Peyer's patch (tissue), 4 donors: Measurements from ENCODE around the gene EPHA6. TPM values are rescaled to one million over a fixed set of nuclear protein-coding genes. Genes with fewer than 3 reads are reported as not detected.

Experiments used
- DNase-seq, 3 donors: peaks; one replicate each; pipeline ENCODE4 v3.0.0-alpha.2; 2017 to 2019
- H3K27ac ChIP-seq, 4 donors: fragments of 200-600 bp; sonication (generic); one replicate each; pipeline ENCODE4 v1.5.1; 2016 to 2019
- H3K27me3 ChIP-seq, 2 donors: fragments of 200-600 bp; sonication (generic); one replicate each; pipeline ENCODE4 v1.5.1; 2019
- H3K36me3 ChIP-seq, 3 donors: fragments of 200-600 bp; sonication (generic); one replicate each; pipeline ENCODE4 v1.5.1; 2016 to 2019
- H3K4me1 ChIP-seq, 4 donors: fragments of 200-600 bp; sonication (generic); one replicate each; pipeline ENCODE4 v1.5.1; 2016 to 2019
- H3K4me3 ChIP-seq, 4 donors: fragments of 200-600 bp; sonication (generic); 1 replicate in 3 of 4; 2 replicates in 1 of 4; pipeline ENCODE4 v1.5.1; 2016 to 2019; ENCODE audit warnings: mild to moderate bottlenecking in 1 of 4
- H3K9me3 ChIP-seq, 4 donors: fragments of 200-600 bp; sonication (generic); one replicate each; pipeline ENCODE4 v1.5.1; 2016 to 2019; ENCODE audit warnings: mild to moderate bottlenecking in 1 of 4
- POLR2A ChIP-seq, 2 donors: fragments of 450-650 bp; IDR thresholded peaks; one replicate each; pipeline ENCODE4 v1.5.1; 2017; ENCODE audit warnings: antibody characterized with exemption in 2 of 2, mild to moderate bottlenecking in 2 of 2, moderate library complexity in 2 of 2
- total RNA-seq, 4 donors: library from RNA; depleted of rRNA; stranded (reverse); fragments of >200 nt; gene quantifications; one replicate each; pipeline ENCODE4 v1.1.0, GENCODE V29; 2016
- TF ChIP-seq, protein P1 (sequence below), 6 experiments: fragments of 450-650 bp in 4 of 6; fragments of 200-600 bp in 2 of 6; sonication (generic) in 1 of 6; IDR thresholded peaks; one replicate each; pipeline ENCODE4 v1.5.1; 2017 to 2019; ENCODE audit warnings: antibody characterized with exemption in 6 of 6, mild to moderate bottlenecking in 3 of 6, moderate library complexity in 1 of 6

EPHA6 gene
- total RNA-seq, 4 donors from 2014 or later = 1.7 to 2.1 (median 1.9) TPM; not detected in 1

DNA sequence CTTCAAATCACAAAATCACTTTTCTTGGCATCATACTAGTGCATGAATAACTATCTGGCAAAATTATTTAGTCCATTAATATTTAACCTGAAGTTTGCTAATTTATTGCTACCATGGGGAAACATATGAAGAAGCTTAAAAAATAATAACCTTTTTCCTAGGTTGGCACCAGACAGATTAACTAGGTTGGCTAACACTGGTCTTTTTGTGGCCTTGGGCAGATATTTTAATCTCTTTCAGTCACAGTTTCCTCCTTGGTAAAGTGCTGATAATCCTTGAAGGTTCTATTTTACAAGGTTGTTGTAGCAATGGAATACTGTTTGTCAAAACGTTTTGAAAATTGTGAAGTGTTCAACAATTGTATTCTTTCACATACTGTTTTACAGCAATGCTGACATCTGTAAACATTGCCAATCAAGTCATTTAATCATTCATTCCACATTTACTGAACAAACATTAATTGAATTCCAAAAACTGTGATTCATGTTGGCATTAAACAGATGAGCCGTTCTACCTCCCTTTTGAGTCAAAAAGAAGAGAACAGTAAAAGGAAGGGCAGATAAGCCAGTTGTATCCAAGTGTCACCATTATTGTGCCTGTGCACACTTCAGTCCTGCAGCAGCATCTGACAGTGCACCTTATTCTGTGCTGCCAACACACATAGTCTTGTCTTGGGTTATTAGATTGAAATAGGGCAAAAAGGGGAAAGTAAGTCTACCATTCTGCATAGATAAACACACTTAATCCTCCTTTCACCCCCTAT, 21.9 kb downstream of the EPHA6 start:
- TF ChIP-seq POLR2A (IDR thresholded peaks at IDR 0.05) = no peak
- TF ChIP-seq, protein P1, sequence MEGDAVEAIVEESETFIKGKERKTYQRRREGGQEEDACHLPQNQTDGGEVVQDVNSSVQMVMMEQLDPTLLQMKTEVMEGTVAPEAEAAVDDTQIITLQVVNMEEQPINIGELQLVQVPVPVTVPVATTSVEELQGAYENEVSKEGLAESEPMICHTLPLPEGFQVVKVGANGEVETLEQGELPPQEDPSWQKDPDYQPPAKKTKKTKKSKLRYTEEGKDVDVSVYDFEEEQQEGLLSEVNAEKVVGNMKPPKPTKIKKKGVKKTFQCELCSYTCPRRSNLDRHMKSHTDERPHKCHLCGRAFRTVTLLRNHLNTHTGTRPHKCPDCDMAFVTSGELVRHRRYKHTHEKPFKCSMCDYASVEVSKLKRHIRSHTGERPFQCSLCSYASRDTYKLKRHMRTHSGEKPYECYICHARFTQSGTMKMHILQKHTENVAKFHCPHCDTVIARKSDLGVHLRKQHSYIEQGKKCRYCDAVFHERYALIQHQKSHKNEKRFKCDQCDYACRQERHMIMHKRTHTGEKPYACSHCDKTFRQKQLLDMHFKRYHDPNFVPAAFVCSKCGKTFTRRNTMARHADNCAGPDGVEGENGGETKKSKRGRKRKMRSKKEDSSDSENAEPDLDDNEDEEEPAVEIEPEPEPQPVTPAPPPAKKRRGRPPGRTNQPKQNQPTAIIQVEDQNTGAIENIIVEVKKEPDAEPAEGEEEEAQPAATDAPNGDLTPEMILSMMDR (IDR thresholded peaks at IDR 0.05) = no peak
- no peaks in the 10 kb centered on the region for H3K27me3 ChIP-seq
- no peaks in the 10 kb centered on the region for H3K36me3 ChIP-seq
- no peak for DNase-seq
- no peaks in the 10 kb centered on the region for H3K4me1 ChIP-seq
- H3K4me3 ChIP-seq = no peak overlapping the region
- no peaks in the 10 kb centered on the region for H3K9me3 ChIP-seq
- no peak overlapping the region for H3K27ac ChIP-seq

DNA sequence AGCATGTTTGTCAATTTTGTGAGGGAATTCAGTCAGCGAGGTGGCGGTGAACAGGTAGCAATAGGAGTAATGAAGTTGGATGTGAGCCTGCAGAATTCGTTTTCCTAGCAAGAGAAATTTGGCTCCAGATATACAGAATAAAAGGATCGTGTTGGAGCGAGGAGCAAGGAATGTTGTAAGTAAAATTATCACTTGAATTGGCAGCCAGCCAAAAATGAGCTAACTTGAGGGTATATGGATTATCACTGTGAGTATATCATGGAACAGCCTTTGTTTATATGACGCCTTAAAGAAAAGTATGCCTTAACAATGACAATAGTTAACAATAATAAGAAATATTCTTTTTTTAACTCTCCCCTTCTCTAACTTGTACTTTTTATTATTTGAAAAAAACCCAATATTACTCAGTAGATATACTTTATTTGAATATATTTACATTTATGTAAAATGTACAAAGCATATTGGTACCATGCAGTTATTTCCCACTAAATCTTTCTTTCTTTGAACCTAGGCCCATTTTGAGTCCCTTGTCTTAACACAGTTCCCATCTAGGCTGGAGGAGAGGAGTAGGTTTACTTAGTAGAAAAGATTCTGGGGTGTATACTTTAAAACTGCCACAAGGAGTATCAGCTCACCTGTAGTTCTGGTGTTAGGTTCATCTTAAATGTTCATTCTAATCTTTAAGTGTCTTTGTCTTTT, 29.3 kb downstream of the EPHA6 start:
- Histone ChIP-seq H3K27ac (no peak overlapping the region), H3K36me3 (no peaks in the 10 kb centered on the region), H3K9me3 (no peaks in the 10 kb centered on the region), H3K27me3 (no peaks in the 10 kb centered on the region), H3K4me3 (no peak overlapping the region), H3K4me1 (no peaks in the 10 kb centered on the region)
- TF ChIP-seq, protein P1 (IDR thresholded peaks at IDR 0.05) = no peak
- no peak for TF ChIP-seq POLR2A (IDR thresholded peaks at IDR 0.05)
- no peak for DNase-seq

DNA sequence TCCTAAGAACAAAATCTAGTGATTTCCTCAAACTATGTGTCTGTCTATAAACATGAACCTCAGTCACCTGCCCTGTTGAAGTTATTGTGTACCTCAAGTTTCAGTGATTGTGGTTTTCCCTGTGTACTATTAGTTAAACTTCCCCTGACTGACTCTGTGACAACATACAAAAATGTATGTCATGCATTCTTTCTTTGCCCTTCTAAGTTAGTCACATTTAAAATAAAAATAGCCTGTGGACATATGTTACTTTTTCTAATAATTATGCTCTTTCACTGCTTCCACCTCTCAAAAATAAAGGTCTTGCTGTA, 29.8 kb downstream of the EPHA6 start:
- no peaks in the 10 kb centered on the region for H3K9me3 ChIP-seq
- no peaks in the 10 kb centered on the region for H3K27me3 ChIP-seq
- H3K36me3 ChIP-seq = no peaks in the 10 kb centered on the region
- TF ChIP-seq, protein P1 (IDR thresholded peaks at IDR 0.05) = no peak
- no peak for TF ChIP-seq POLR2A (IDR thresholded peaks at IDR 0.05)
- no peaks in the 10 kb centered on the region for H3K4me1 ChIP-seq
- H3K27ac ChIP-seq = no peak overlapping the region
- no peak for DNase-seq
- H3K4me3 ChIP-seq = no peak overlapping the region

DNA sequence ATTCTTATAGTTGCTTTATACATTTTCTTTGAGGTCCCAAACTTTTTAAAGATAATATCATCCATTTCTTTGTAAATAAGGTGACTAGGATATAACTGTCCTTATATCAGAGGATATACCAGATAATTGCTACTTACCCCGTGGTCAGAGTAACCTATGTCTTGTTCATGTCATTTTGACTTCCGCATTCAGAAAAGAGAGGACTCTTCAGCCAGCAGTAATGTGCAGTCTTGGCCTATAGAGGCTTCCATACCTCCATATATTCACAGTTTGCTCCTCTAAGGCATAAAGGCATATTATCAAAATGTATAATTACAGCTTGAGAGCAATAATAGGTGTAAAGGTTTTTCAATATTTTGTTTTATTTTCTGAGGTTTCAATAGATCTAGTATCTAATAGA, 38.5 kb downstream of the EPHA6 start:
- Histone ChIP-seq H3K9me3 (no peaks in the 10 kb centered on the region), H3K4me3 (no peak overlapping the region), H3K4me1 (no peaks in the 10 kb centered on the region), H3K27ac (no peak overlapping the region), H3K36me3 (no peaks in the 10 kb centered on the region), H3K27me3 (no peaks in the 10 kb centered on the region)
- no peak for DNase-seq
- TF ChIP-seq POLR2A (IDR thresholded peaks at IDR 0.05) = no peak
- TF ChIP-seq, protein P1 (IDR thresholded peaks at IDR 0.05) = no peak

DNA sequence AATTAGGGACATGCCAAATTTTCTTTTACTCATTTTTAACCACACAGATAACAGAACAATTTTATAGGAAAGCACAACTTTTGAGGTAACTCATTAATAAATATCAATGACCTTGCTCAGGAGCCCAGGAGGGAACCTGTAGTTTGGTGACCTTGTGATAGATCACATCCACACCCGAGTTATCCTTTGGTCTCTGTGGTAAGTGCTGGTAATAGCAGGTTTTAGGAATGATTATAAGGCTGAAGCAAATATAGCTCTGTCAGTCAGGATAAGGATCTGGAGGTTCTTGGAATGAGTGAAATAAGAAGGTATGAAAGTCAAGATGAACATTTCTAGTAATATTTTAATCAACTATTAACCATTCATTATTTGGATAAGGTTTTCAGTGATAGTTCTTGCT, 46.5 kb downstream of the EPHA6 start:
- H3K4me3 ChIP-seq = no peak overlapping the region
- no peak for TF ChIP-seq POLR2A (IDR thresholded peaks at IDR 0.05)
- TF ChIP-seq, protein P1 (IDR thresholded peaks at IDR 0.05) = no peak
- H3K4me1 ChIP-seq = no peaks in the 10 kb centered on the region
- no peak overlapping the region for H3K27ac ChIP-seq
- H3K36me3 ChIP-seq = no peaks in the 10 kb centered on the region
- no peak for DNase-seq
- no peaks in the 10 kb centered on the region for H3K9me3 ChIP-seq
- H3K27me3 ChIP-seq = no peaks in the 10 kb centered on the region
